ENCODE measurements around the gene PRKG1.
"Not testable (repeated sequence)": the region's sequence is repeated elsewhere in the genome, so short reads cannot be mapped to it uniquely, and the experiment has no call there.

Gene PRKG1

DNA sequence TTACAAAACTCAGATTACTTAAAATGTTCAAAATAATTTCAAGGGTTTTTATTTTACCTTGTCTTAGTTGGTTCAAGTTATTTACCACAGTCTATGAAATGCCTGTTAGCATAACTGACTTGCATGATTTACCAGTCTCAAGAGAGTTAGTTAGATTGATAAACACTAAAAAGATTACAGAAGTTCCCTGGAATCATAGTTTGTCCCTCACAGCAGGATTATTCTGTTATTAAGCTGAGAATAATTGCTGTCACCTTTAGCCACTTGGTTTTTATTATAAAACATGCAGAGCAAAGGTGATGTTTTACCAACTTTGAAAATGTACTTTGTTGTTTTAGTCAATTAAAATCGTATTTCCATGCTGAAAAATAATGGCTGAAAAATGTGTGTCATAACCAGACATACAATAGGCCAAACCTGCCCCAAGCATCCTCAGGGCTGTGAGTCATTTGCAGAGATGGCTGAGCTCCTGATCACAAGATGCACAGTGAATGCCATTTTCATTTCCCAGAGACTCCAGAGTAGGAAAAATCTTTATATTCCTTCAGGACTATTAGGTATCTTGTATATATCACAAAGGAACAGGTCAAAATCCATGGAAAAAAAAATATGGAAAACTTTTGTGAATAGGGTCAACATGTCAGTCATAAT, 1152.0 kb downstream of the PRKG1 start:
- no peak for DNase-seq (ENCODE audit: extremely low spot score, insufficient read length, low read depth)
- FAIRE-seq, result no peak

DNA sequence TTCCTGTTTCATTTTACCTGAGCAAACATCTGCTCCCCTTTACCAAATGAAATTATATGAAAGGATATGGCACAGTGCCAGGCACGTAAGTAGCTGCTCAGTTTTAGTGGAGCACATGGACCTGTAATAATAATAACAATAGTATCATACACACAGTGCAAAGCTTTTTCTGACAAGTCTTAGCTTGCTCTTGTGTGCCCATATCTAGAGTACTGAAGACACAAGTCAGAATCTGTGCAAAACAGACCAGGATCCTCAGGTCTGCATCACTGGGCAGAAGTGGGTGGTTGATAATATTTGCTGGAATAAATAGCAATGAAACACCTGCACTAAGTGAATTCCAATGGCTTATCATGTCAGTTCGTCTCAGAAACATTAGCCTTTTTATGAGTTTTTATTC, 1154.3 kb downstream of the PRKG1 start:
- FAIRE-seq (no peak), DNase-seq (ENCODE audit: extremely low spot score, insufficient read length, low read depth) (no peak)

DNA sequence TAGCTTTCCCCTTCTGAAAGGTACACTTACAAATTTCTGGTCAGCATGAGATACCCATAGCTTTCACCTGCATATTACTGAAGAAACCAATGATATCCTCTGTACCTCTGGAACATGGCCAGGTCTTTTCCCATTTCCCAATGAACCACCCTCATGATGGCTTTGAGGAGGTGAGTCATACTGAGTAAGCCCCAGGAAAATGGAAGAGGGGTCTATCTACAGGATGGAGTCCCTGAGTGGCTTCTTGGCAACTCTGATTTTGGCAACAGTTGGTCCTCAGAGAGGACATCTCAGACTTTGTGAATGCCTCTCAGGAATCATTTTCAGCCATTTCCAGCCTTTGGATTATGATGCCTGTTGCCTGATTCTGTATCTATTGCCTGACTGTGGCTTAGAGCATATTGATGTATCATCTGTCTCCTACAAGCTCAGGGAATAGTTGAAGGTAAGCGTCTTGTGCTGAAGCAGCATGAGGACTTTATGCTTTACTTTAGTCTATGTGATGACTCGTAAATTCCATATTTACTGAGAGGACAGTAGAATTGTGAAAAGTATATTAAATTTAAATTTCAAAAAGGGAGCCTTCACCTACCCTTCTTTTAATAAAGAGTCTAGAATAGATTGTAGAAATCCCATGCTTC, 1155.1 kb downstream of the PRKG1 start:
- FAIRE-seq, result no peak

DNA sequence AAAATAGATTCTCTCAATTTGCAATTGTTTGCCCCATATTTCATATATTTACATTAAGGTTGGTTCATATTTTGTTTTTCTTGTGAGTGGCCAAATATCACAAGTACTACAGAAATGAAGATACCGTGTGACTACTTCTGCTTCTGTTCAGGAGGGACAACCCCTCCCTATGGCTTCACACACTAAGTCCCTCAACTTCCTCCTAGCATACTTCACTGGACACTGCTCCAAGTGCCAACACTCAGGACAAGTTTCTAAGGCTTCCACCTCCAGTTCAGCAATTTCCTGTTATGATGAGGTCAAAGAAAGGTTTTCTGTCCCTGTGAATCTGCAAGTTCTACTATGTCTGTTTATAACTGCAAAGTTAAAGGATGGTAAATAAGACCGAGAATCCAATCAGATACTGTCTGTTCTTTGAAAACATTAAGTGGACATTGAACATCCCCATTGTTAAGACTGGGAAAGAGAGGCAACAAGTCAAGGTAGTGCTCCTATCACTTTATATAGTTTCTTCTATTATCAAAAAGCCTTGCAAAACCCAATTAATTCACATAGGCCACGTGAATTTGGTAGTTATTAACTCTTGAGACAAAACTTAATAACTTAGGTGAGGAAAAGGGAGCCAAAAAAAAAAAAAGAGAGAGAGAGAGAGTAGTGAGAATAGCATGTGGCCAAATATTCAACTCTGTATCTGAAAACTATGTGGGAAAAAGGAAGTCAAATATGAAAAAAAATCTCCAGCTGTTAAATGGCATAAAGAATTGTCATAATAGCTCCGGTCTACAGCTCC, 1158.5 kb downstream of the PRKG1 start:
- peak; percentile 52 for FAIRE-seq
- peak; percentile 3 for DNase-seq (ENCODE audit: extremely low spot score, insufficient read length, low read depth)

More for the DNA sequence above, 1155.1 kb downstream of the PRKG1 start:
- no peak for DNase-seq (ENCODE audit: extremely low spot score, insufficient read length, low read depth)

DNA sequence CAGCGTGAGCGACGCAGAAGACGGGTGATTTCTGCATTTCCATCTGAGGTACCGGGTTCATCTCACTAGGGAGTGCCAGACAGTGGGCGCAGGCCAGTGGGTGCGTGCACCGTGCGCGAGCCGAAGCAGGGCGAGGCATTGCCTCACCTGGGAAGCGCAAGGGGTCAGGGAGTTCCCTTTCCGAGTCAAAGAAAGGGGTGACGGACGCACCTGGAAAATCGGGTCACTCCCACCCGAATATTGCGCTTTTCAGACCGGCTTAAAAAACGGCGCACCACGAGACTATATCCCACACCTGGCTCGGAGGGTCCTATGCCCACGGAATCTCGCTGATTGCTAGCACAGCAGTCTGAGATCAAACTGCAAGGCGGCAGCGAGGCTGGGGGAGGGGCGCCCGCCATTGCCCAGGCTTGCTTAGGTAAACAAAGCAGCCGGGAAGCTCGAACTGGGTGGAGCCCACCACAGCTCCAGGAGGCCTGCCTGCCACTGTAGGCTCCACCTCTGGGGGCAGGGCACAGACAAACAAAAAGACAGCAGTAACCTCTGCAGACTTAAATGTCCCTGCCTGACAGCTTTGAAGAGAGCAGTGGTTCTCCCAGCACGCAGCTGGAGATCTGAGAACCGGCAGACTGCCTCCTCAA, 1159.2 kb downstream of the PRKG1 start:
- DNase-seq (ENCODE audit: extremely low spot score, insufficient read length, low read depth); FAIRE-seq: not testable (repeated sequence)

DNA sequence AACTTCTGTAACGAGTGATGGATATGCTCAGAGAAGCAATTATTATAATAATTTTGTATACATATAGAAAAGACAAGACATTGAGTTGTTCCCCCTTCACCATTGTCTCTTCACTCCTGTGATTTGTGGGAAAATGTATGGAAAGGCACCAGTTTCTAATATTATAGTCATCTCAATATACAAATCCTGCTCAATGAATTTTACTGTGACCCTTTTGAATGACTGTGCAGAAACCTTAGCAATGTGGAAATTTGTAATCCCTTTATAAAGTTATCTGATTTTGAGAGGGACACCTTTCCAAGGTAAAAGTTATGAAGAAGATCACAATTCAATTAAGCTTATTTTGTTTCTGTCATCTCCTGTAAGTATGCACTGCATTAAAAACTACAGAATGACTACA, 1165.5 kb downstream of the PRKG1 start:
- FAIRE-seq (no peak), DNase-seq (ENCODE audit: extremely low spot score, insufficient read length, low read depth) (no peak)

DNA sequence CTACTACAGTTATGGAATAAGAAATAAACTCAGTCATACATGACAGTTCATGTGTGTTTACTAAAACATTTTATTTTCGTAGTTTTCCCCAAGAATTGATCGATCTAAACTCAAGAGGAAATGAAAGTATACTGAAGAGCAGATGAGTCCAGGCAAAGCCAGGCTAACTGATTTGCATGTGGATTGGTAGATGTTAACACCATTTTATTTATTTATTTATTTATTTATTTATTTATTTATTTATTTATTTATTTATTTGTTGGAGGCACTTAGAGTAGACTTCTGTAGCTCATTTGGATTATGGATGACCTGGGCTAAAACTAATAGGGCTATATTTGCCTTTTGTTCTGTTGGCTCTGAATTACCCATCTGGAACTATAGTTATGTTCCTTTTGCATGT, 1171.3 kb downstream of the PRKG1 start:
- no peak for FAIRE-seq
- no peak for DNase-seq (ENCODE audit: extremely low spot score, insufficient read length, low read depth)

DNA sequence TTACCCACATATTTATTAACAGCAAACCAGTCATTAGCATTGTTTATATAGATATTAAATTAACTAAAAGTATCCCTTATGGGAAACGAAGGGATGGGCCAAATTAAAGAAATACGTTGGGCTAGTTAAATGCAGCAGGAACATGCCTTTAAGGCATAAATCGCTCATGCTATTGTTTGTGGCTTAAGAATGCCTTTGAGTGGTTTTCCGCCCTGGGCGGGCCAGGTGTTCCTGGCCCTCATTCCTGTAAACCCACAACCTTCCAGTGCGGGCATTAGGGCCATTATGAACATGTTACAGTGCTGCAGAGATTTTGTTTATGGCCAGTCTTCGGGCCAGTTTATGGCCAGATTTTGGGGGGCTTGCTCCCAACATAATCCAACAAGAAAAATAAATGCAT, 1173.6 kb downstream of the PRKG1 start:
- not testable (repeated sequence) for FAIRE-seq; DNase-seq (ENCODE audit: extremely low spot score, insufficient read length, low read depth)

DNA sequence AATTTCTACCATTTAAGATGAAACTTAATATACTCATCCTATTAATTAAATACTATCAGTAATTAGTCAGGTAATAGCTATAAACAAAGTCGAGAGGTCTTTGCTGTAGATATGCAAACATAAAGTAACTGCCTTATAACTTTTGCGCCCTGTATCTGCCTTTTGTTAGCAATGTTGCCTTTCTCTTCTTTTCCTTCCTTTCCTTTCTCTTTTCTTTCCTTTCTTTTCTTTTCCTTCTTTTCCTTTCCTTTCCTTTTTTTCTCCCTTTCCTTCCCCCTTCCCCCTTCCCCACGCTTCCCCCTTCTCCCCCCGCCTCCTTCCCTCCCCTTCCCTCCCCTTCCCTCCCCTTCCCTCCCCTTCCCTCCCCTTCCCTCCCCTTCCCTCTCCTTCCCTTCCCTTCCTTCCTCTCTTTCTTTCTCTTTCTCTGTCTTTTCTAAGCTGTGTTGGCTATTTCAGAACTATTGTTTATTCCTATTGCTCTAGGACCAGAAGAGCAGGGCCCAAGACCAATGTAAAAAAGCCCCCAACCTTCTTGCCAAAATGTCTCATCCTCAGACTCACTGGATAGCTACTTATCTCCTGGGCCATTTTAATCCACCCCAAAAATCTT, 1174.5 kb downstream of the PRKG1 start:
- DNase-seq (ENCODE audit: extremely low spot score, insufficient read length, low read depth) (no peak), FAIRE-seq (no peak)

DNA sequence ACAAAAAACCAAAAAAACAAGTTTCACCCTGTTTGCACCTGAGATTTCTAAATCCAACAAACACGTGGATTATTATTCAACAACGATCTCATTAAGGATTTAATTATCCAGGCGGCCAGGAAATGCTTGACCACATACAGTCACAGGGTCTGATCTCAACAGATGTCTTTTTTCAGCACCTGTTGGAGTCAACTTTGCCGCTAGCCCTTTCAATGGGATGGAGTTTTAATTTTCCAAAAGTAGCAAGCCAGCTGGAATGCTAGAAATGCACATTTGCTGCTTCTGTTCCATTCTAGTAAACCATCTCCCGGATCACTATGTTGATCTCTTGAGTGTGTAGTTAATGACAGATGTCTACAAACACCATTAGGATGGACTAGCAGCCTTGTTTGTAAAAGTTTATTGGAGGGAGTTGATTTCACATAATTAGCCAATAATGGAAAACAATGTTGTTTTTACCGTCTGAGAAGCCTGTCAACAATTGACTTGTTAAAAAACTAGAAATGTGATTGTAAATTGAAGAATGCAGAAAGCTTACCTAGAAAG, 1175.6 kb downstream of the PRKG1 start:
- DNase-seq (ENCODE audit: extremely low spot score, insufficient read length, low read depth) (no peak), FAIRE-seq (no peak)

DNA sequence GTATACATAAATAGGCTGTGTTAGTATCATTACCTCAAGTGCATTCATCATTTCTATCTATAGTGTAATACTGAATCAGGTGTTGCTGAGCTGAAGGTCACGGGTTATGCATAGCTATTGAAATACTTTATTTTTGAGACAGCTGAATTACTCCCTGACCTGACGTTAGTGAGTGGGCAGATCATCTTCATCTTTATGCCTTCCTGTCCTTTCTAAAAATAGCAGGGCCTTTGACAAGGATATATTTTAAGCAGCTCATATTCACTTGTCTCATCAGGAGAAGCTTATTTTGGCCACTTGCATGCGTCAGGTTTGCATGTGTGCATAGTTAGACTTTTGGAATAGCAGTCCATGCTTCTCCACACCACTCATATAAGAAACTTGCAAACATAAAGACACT, 1176.2 kb downstream of the PRKG1 start:
- FAIRE-seq (no peak), DNase-seq (ENCODE audit: extremely low spot score, insufficient read length, low read depth) (no peak)

DNA sequence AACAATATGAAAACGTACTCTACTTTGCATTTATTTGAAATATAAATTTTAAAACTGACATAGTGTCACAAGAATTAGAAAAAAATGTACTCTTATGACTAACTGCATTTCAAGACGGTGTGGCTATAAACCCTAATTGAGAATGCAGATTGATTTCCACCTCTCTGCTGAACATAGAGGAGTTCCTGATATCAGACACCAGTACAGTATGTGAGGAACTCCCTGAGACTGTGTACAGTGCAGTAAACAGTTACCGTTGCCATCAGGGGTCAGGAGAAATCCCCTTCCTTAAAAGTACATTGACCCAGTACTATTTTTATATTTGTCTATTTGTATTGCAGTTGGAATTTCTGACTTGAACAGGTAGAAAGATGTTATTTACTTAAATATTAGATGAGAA, 1178.0 kb downstream of the PRKG1 start:
- DNase-seq (ENCODE audit: extremely low spot score, insufficient read length, low read depth) (no peak), FAIRE-seq (no peak)

DNA sequence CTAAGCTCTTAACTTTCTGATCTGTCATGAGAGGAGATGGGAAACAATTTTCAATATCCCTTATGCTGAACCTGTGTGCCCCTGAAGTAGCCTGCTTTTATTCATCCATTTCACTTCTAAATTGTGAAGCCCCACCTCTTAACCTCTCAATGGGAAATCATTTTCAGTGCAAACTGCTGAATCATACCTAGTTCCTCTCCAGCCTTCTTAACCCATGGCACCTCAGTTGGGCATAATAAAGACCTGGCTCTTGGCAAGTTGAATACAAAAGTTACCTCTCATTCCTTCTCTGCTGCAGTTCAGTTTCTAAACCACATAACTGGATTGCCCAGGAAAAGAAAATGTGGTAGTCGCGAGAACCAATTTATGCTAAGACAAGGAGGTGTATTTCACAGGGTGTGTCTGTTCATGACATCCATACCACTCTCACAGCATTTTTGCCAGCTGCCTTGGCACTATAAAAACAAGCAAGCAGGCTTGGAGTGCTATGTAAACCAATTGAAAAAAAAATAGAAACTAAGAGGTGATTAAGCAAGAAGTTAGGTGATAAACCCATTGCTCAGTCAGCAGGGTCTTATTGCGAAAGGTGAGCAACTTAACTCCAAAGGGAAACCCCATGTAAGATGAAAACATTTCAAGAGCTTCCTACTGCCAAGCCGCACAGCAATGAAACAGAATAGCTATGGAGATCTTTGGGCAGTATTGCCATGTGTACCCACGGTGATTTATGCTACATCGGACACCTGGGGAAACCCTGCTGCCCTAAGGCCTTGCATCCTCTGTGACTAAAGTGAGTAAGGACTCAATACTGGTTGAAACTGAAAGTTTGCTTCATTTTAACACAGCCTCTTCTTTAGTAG, 1182.8 kb downstream of the PRKG1 start:
- DNase-seq (ENCODE audit: extremely low spot score, insufficient read length, low read depth), result peak; percentile 2
- FAIRE-seq, result peak; percentile 83

DNA sequence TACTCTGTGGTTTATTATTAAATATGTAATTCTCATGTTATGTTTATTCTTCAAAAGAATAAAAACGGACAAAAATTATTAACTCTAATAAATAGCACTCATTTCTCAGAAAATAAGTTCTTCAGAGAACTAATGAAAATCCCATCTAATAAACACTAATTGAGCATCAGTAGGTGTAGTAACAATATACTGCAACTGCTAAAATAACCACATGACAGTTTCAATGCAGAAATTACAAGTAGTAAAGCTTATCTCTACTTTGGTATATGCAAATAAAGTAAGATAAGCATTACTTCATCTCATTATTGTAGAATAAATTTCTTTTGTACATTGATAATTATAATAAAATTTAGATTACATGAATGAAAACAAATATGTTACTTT, 1183.4 kb downstream of the PRKG1 start:
- no peak for FAIRE-seq
- no peak for DNase-seq (ENCODE audit: extremely low spot score, insufficient read length, low read depth)

DNA sequence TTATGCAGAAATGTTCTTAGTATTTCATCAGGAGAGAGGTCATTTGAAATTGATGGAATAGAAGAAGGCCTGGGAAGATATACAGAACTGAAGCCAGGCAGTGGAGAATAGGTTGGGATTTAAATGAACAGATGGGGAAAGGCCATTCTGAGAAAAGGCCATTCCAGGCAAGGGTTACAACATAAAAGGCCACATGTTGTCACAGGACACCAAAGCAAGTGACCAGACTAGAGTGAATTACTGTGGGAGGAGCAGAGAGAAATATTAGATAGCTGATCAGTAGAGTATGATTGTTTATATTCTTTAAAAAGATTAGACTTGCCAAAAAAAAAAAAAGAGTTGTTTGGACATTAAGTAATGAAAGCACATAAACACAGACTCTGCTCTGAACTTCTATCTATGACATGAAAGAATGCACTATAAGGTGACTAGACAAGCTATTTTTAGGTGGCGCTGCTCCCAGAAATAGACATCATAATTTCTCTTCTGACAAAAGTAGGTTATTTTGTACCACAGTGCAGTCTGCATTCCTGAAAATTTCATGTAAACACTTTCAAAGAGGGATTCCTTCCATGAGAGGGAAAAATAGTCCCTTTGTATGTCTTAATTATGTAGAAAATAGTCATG, 1184.6 kb downstream of the PRKG1 start:
- DNase-seq (ENCODE audit: extremely low spot score, insufficient read length, low read depth) (no peak), FAIRE-seq (no peak)

DNA sequence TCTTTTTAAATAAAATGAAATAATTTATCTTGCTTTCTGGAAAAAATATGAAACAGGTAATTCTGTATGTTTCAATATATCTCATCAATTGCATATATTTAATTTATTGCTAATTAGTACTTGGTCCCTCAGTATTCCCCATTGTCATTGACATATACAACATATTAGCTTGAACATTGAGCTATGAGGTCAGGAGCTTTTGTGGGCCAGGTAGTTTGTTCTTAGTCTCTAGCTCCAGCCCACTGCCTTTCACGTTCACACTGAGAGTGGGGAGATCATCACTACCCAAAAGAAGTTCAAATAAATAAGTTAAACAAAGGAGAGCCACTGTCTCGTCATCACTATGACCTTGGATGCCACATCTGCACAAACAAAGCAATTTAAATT, 1185.1 kb downstream of the PRKG1 start:
- no peak for DNase-seq (ENCODE audit: extremely low spot score, insufficient read length, low read depth)
- no peak for FAIRE-seq

DNA sequence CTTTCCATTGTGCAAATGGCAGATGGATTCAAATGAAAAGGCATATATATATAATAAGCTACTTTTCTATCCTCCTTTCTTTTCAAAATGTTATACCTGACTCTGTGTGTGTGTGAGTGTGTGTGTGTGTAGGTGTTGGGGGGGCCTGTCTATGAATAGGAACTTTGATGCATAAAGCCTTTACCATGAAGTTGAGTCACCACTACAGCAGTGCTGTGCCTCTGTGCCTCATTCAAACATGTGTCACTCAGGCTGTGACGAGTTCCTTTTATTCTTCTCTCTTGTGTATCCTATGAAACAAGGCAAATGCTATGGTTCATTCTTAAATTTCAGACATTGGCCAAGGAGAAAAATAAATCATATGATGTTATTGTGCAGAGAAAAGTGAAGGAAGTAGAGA, 1187.1 kb downstream of the PRKG1 start:
- DNase-seq (ENCODE audit: extremely low spot score, insufficient read length, low read depth) (no peak), FAIRE-seq (no peak)

DNA sequence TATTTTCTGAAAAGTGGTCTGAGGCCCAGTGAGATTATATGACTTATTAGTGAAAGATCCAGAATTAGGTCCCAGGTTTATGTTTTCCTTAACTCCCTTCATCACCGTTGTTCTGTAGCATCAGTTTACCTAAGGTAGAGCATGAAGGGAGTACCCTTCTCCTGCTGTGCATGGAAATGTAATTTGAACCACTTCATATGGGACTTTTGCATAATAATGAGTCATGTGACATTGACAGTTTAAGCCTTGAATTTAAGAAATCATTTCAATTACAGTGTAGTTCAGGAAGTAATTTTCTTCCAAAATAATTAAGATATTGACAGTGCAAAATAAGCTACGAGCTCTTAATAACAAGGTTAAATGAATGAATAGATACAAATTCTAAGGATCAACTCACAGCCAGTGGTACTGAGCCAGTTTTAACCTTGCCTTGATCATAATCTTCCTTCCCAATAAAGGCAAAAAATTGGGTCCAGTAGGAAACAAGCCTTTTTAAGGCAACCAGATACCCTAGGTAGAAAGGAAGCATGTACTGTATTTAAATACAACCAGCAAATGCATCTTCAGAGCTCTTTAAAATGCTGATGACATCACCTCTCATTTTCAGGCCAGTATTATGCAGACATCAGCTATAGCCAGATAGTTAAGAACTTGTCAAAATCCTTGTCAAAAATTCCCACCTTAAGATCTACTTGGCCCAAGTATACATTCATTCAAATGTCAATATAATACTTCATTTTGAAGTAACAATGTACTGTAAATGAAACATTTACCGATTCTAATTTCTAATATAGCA, 1191.0 kb downstream of the PRKG1 start:
- no peak for FAIRE-seq

More for the DNA sequence above, 1191.0 kb downstream of the PRKG1 start:
- no peak for DNase-seq (ENCODE audit: extremely low spot score, insufficient read length, low read depth)

Data from GM18507 (cell line).